Measurements from ENCODE around the gene CYSTM1. TPM values are rescaled to one million over a fixed set of nuclear protein-coding genes. Genes with fewer than 3 reads are reported as not detected.
A peak's percentile ranks its signal among the peaks of the same experiment; 100 is the strongest.
"Not testable (repeated sequence)": the region's sequence is repeated elsewhere in the genome, so short reads cannot be mapped to it uniquely, and the experiment has no call there.

Gene CYSTM1
- total RNA-seq, 1 donor from 2014 or later, result 27.0 TPM

- no peak for DNase-seq (ENCODE audit: low read depth)
Measured at GRCh38 chr5:140150201-140150600, 24.8 kb upstream of the CYSTM1 start.

- DNase-seq (ENCODE audit: low read depth), result no peak
Measured at GRCh38 chr5:140151144-140152021, 23.6 kb upstream of the CYSTM1 start.

- DNase-seq (ENCODE audit: low read depth), result no peak
Measured at GRCh38 chr5:140152022-140152999, 22.7 kb upstream of the CYSTM1 start.

- no peak for DNase-seq (ENCODE audit: low read depth)
Measured at GRCh38 chr5:140153255-140153654, 21.7 kb upstream of the CYSTM1 start.

- DNase-seq (ENCODE audit: low read depth), result no peak
Measured at GRCh38 chr5:140153905-140154304, 21.1 kb upstream of the CYSTM1 start.

- not testable (repeated sequence) for DNase-seq (ENCODE audit: low read depth)
Measured at GRCh38 chr5:140154710-140155381, 20.1 kb upstream of the CYSTM1 start.

- DNase-seq (ENCODE audit: low read depth), result peak; percentile 44
Measured at GRCh38 chr5:140157032-140157781, 17.8 kb upstream of the CYSTM1 start.

- DNase-seq (ENCODE audit: low read depth), result no peak
Measured at GRCh38 chr5:140159014-140159927, 15.7 kb upstream of the CYSTM1 start.

- DNase-seq (ENCODE audit: low read depth), result no peak
Measured at GRCh38 chr5:140162275-140162674, 12.7 kb upstream of the CYSTM1 start.

GRCh38 chr5:140162781-140163180, 12.2 kb upstream of the CYSTM1 start:
- no peak for DNase-seq (ENCODE audit: low read depth)

- no peak for DNase-seq (ENCODE audit: low read depth)
Measured at GRCh38 chr5:140165101-140165922, 9.7 kb upstream of the CYSTM1 start.

- no peak for DNase-seq (ENCODE audit: low read depth)
Measured at GRCh38 chr5:140165923-140166270, 9.1 kb upstream of the CYSTM1 start.

- DNase-seq (ENCODE audit: low read depth), result no peak
Measured at GRCh38 chr5:140166911-140167310, 8.1 kb upstream of the CYSTM1 start.

- no peak for DNase-seq (ENCODE audit: low read depth)
Measured at GRCh38 chr5:140168371-140168770, 6.6 kb upstream of the CYSTM1 start.

- peak; percentile 56 for DNase-seq (ENCODE audit: low read depth)
Measured at GRCh38 chr5:140169410-140169809, 5.6 kb upstream of the CYSTM1 start.

GRCh38 chr5:140172483-140172882, 2.5 kb upstream of the CYSTM1 start:
- DNase-seq (ENCODE audit: low read depth), result no peak

GRCh38 chr5:140174014-140174413, 974 bp upstream of the CYSTM1 start:
- DNase-seq (ENCODE audit: low read depth), result no peak

GRCh38 chr5:140175367-140176030, 511 bp downstream of the CYSTM1 start:
- DNase-seq (ENCODE audit: low read depth), result peak; percentile 41

GRCh38 chr5:140176031-140176387, 1.0 kb downstream of the CYSTM1 start:
- DNase-seq (ENCODE audit: low read depth), result no peak
